Eye (tissue), 1 donor: ENCODE measurements around the gene TPSAB1.
A peak's percentile ranks its signal among the peaks of the same experiment; 100 is the strongest.

Source experiments
- DNase-seq: peaks from one replicate; pipeline ENCODE4 v3.0.0-alpha.2; 2015

The TPSAB1 gene

DNA sequence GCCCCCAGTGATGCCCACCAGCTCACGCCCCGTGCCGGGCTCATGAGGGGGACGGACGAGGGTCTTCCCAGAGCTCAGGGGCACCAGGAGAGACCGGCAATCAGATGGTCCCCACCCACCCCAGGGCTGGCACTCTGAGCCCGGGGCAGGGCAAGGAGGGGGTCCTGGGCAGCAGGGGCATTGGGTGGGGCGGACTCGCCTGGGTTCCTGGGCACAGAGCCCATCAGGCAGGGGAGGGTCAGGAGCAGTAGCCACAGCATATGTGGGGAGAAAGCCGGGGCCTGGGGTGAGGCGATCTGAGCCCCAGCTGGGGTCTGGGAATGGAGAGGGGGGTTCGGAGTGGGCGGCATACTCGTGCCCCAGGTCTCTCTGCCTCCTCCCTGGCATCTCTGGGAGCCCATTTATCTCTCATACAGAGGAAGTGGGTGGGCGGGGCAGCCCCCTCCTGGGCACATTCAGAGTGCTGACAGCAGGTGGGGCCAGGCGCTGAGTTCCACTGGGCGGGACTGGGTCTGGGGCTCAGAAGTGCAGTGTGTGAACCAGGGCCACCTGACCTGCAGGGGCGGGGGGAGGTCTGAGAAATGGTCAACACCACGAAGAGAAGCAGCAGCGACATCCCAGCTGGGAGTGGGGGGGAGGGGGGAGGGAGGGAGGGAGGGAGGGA lies 48.4 kb downstream of the TPSAB1 start:
- DNase-seq = no peak

DNA sequence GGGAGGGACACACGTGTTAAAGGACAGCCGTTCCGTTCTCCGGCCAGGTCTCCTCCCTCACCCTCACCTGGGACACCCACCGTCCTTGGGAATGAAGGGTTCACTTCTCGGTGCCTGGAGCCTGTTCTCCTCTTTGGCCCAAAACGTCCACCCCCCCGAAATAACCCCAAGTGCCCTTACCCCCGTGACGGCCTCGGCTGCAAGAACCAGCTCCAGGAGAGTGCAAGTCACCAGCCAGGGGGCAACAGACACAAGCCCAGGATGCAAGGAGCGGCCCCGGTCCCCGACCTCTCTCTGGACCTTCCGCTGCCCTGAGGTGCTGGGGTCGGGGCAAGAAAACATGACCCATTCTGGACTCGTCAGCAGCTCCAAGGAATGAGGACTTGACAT lies 49.0 kb downstream of the TPSAB1 start:
- no peak for DNase-seq

- peak; percentile 63 for DNase-seq
These were observed 49.6 kb downstream of the TPSAB1 start for GRCh38 chr16:1290063-1290501.

GRCh38 chr16:1290860-1291575 lies 50.5 kb downstream of the TPSAB1 start:
- no peak for DNase-seq

- no peak for DNase-seq
These were observed 51.1 kb downstream of the TPSAB1 start for GRCh38 chr16:1291576-1291974.
